OCI-LY1 (cell line): ENCODE results near the gene RGPD4.

Experiments
- H2AFZ ChIP-seq: fragments of 200-600 bp; sonication (generic), shearing (Covaris generic); 2 replicates; pipeline ENCODE4 v1.6.0; 2014; ENCODE audit warnings: antibody characterized with exemption, mild to moderate bottlenecking, low read length
- H3F3A ChIP-seq: fragments of 200-600 bp; sonication (generic), shearing (Covaris generic); 2 replicates; pipeline ENCODE4 v1.6.0; 2014; ENCODE audit warnings: mild to moderate bottlenecking, antibody characterized with exemption, low read length, moderate library complexity; ENCODE audit not compliant: insufficient read depth
- H3K27ac ChIP-seq: fragments of 200-600 bp; sonication (generic); 2 replicates; pipeline ENCODE4 v1.5.1; 2014; ENCODE audit warnings: low read length, mixed run types, mild to moderate bottlenecking, low read depth; ENCODE audit not compliant: poor library complexity, severe bottlenecking
- H3K27me3 ChIP-seq: fragments of 200-600 bp; sonication (generic); 2 replicates; pipeline ENCODE4 v1.6.0; 2014; ENCODE audit warnings: antibody characterized with exemption, mild to moderate bottlenecking, low read length, moderate library complexity; ENCODE audit not compliant: insufficient read depth
- H3K36me3 ChIP-seq: fragments of 200-600 bp; sonication (generic); 2 replicates; pipeline ENCODE4 v1.6.1; 2014; ENCODE audit warnings: mild to moderate bottlenecking, antibody characterized with exemption, low read length, moderate library complexity, mixed read lengths; ENCODE audit not compliant: insufficient read depth
- H3K4me1 ChIP-seq: fragments of 200-600 bp; sonication (generic); 2 replicates; pipeline ENCODE4 v1.5.1; 2014; ENCODE audit warnings: mild to moderate bottlenecking, low read length, moderate library complexity; ENCODE audit not compliant: insufficient read depth, severe bottlenecking
- H3K4me2 ChIP-seq: fragments of 200-600 bp; sonication (generic), shearing (Covaris generic); 2 replicates; pipeline ENCODE4 v1.6.1; 2014; ENCODE audit warnings: low read length
- H3K4me3 ChIP-seq: fragments of 200-600 bp; sonication (generic); 2 replicates; pipeline ENCODE4 v1.5.1; 2014; ENCODE audit warnings: low read length, low read depth, mild to moderate bottlenecking, mixed read lengths; ENCODE audit not compliant: poor library complexity, severe bottlenecking
- H3K79me2 ChIP-seq: fragments of 200-600 bp; shearing (Covaris generic); 2 replicates; pipeline ENCODE4 v1.6.1; 2016; ENCODE audit warnings: mixed run types, low read length, mixed read lengths; ENCODE audit not compliant: insufficient read depth
- H3K9ac ChIP-seq: fragments of 200-600 bp; sonication (generic), shearing (Covaris generic); 2 replicates; pipeline ENCODE4 v1.6.1; 2014; ENCODE audit warnings: mild to moderate bottlenecking, low read length, mixed read lengths
- H3K9me2 ChIP-seq: fragments of 200-600 bp; sonication (generic), shearing (Covaris generic); 2 replicates; pipeline ENCODE4 v1.6.1; 2014; ENCODE audit warnings: low read depth, mild to moderate bottlenecking, low read length, mixed read lengths
- H3K9me3 ChIP-seq: fragments of 200-600 bp; shearing (Covaris generic); 2 replicates; pipeline ENCODE4 v1.6.1; 2014; ENCODE audit warnings: low read length, mixed read lengths
- H4K20me1 ChIP-seq: fragments of 200-600 bp; sonication (generic), shearing (Covaris generic); 2 replicates; pipeline ENCODE4 v1.6.0; 2016; ENCODE audit warnings: mild to moderate bottlenecking, low read length; ENCODE audit not compliant: insufficient read depth
- EZH2 ChIP-seq: fragments of 200-600 bp; sonication (generic), shearing (Covaris generic); IDR thresholded peaks from 2 replicates; pipeline ENCODE4 v1.8.0; 2017; ENCODE audit warnings: borderline replicate concordance, mixed run types, mild to moderate bottlenecking, antibody characterized with exemption, low read length, moderate library complexity, mixed read lengths
- TF ChIP-seq, protein P1 (sequence below): fragments of 200-600 bp; sonication (generic), shearing (Covaris generic); IDR thresholded peaks from 2 replicates; pipeline ENCODE4 v1.5.1; 2017; ENCODE audit warnings: mild to moderate bottlenecking, antibody characterized with exemption, low read length, moderate library complexity, mixed read lengths

The RGPD4 gene

GRCh38 chr2:107807988-107808387 lies 18.7 kb upstream of the RGPD4 start:
- H3K4me1 ChIP-seq: peaks cover 6% of the 10 kb centered on the region
- H4K20me1 ChIP-seq: no peaks in the 10 kb centered on the region
- no peak overlapping the region for H3K27ac ChIP-seq
- no peak overlapping the region for H3K9ac ChIP-seq
- H2AFZ ChIP-seq: no peak overlapping the region
- H3K27me3 ChIP-seq: no peaks in the 10 kb centered on the region
- H3K9me3 ChIP-seq: no peaks in the 10 kb centered on the region
- no peaks in the 10 kb centered on the region for H3K36me3 ChIP-seq
- H3K79me2 ChIP-seq: no peaks in the 10 kb centered on the region
- H3K4me3 ChIP-seq: no peak overlapping the region
- H3F3A ChIP-seq: no peaks in the 10 kb centered on the region
- TF ChIP-seq, protein P1, sequence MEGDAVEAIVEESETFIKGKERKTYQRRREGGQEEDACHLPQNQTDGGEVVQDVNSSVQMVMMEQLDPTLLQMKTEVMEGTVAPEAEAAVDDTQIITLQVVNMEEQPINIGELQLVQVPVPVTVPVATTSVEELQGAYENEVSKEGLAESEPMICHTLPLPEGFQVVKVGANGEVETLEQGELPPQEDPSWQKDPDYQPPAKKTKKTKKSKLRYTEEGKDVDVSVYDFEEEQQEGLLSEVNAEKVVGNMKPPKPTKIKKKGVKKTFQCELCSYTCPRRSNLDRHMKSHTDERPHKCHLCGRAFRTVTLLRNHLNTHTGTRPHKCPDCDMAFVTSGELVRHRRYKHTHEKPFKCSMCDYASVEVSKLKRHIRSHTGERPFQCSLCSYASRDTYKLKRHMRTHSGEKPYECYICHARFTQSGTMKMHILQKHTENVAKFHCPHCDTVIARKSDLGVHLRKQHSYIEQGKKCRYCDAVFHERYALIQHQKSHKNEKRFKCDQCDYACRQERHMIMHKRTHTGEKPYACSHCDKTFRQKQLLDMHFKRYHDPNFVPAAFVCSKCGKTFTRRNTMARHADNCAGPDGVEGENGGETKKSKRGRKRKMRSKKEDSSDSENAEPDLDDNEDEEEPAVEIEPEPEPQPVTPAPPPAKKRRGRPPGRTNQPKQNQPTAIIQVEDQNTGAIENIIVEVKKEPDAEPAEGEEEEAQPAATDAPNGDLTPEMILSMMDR: no peak
- no peak for TF ChIP-seq EZH2
- H3K9me2 ChIP-seq: no peaks in the 10 kb centered on the region
- no peak overlapping the region for H3K4me2 ChIP-seq

GRCh38 chr2:107808959-107809358 lies 17.7 kb upstream of the RGPD4 start:
- no peaks in the 10 kb centered on the region for H4K20me1 ChIP-seq
- no peaks in the 10 kb centered on the region for H3K27me3 ChIP-seq
- H3K9me2 ChIP-seq: no peaks in the 10 kb centered on the region
- H3K9me3 ChIP-seq: no peaks in the 10 kb centered on the region
- H3K4me2 ChIP-seq: no peak overlapping the region
- H3K27ac ChIP-seq: no peak overlapping the region
- H3K79me2 ChIP-seq: no peaks in the 10 kb centered on the region
- no peak overlapping the region for H3K9ac ChIP-seq
- no peaks in the 10 kb centered on the region for H3K36me3 ChIP-seq
- H3K4me3 ChIP-seq: no peak overlapping the region
- H2AFZ ChIP-seq: no peak overlapping the region
- peaks cover 6% of the 10 kb centered on the region for H3K4me1 ChIP-seq
- H3F3A ChIP-seq: no peaks in the 10 kb centered on the region
- TF ChIP-seq, protein P1: no peak
- TF ChIP-seq EZH2: no peak

DNA sequence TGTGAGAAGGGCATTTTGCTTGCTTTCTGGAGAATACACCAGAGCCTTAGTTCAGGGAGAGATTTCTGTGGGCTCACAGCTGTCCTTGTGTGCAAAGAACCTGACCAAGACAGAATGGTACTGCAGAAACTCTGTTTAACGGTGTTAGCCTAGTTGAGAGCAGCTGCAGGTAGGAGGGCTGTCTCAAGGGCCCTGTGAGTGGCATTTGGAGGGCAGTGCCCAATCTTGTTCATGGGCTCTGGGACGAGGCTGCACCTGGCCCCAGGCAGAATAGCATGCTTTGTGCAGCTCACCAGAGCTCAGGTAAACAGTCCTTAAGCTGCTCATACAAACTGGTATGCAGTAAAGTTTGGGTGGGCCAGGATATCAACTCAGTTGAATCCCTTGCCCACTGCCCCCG lies 16.9 kb upstream of the RGPD4 start:
- Histone ChIP-seq H3K9ac (no peak overlapping the region), H3K4me2 (no peak overlapping the region), H3K4me1 (peaks cover 6% of the 10 kb centered on the region), H2AFZ (no peak overlapping the region), H3K27ac (no peak overlapping the region), H3K9me3 (no peaks in the 10 kb centered on the region), H3F3A (no peaks in the 10 kb centered on the region), H3K9me2 (no peaks in the 10 kb centered on the region), H3K4me3 (no peak overlapping the region), H3K79me2 (no peaks in the 10 kb centered on the region), H4K20me1 (no peaks in the 10 kb centered on the region), H3K36me3 (no peaks in the 10 kb centered on the region), H3K27me3 (no peaks in the 10 kb centered on the region)
- TF ChIP-seq, protein P1: no peak
- no peak for TF ChIP-seq EZH2
